OCI-M1 (cell line): ENCODE data around the gene ADH4.
A peak's percentile ranks its signal among the peaks of the same experiment; 100 is the strongest.
"Not testable (repeated sequence)": the region's sequence is repeated elsewhere in the genome, so short reads cannot be mapped to it uniquely, and the experiment has no call there.

Source experiments
- DNase-seq: peaks from one replicate; lab custom pipeline; 2025; lab: John Stamatoyannopoulos, UW

The ADH4 gene

GRCh38 chr4:99144070-99144469, at the start of gene ADH4:
Gene ADH4, minus strand, starts transcription at chr4:99144297. Its CDS starts 75 bp downstream, at chr4:99144222.
- no peak for DNase-seq

DNA sequence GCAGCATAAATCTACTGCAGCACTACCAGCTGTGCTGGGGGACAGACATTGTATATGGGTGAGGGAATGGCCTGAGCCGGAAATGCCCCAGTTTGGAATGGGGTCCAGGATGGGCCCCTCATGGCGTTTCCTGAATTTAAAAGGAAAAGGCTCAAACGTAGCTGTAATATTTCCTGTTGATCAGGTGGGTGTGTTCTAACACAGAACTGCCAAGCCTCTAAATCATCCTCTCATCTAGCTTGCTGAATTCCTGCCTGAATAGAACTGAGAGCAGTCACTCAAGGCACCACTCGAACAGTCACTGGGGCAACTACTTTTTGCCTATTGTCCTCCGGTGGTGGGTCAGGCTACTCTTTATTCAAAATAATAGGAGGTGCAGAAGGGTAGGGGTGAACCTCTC, 46.2 kb upstream of the ADH4 start:
- DNase-seq = no peak

GRCh38 chr4:99189900-99190299, 45.8 kb upstream of the ADH4 start:
- DNase-seq = not testable (repeated sequence)

DNA sequence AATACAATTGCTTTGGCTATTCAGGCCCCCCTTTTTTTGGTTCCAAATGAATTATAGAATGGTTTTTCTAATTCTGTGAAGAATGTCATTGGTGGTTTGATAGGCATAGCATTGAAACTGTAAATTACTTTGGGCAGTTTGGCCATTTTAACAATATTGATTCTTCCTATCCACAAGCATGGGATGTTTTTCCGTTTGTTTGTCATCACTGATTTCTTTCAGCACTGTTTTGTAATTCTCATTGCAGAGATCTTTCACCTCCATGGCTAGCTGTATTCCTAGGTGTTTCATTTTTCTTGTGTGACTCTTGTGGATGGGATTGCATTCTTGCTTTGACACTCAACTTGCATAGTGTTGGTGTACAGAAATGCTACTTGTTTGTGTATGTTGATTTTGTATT, 41.9 kb upstream of the ADH4 start:
- no peak for DNase-seq

- no peak for DNase-seq
These were observed 41.5 kb upstream of the ADH4 start for GRCh38 chr4:99185581-99185980.

DNA sequence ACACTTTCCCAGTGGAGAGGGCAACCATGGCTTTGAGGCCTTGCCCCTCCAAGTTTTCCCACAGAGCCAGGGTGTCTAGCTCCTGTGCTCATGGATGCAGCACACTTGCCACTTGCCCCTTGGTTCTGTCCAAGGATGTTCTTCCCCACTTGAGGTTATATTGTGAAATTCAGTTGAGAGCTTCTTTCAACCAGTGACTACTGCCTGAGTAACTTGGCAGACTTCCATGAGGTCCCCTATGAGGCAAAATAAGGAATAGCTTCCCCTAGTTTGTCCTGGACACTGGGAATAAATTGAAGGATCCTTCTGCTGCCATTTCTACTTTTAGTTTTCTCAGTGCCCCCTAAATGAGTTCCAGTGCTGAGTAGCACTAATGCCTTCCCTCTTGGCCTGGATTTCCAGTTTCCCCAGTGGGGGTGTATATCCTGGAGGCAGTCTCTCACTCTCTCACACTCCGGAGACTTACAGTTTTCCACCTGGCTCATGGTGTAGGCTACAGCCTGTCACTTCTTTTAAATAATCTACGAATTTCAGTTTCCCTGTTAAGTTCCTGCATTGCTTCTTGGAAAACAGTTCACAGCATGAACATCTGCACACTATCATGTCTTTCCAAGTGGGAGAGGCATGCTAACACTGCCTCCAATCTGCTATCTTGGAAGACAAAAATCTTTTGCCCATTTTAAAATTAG, 36.4 kb upstream of the ADH4 start:
- DNase-seq = no peak

DNA sequence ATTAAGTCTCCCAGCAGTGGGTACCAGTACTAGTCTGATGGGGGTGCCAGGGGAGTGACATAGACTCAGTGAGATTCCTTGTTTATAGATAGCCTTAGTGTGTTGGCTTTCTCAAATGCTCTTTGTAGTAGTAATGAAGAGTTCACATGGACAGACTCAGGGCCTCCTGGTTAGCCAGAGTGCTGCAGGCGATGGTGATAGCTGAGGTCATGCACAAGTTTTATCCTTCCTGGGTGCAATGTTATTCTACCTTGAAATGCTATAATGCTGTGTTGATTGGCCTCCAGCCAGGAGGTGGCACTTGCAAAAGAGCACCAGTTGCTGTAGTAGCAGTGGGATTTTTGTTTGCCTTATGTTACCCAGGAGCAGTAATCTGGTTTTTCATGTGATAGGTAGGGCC, 35.5 kb upstream of the ADH4 start:
- DNase-seq = no peak

- DNase-seq = no peak
These were observed 35.1 kb upstream of the ADH4 start for GRCh38 chr4:99179178-99179577.

DNA sequence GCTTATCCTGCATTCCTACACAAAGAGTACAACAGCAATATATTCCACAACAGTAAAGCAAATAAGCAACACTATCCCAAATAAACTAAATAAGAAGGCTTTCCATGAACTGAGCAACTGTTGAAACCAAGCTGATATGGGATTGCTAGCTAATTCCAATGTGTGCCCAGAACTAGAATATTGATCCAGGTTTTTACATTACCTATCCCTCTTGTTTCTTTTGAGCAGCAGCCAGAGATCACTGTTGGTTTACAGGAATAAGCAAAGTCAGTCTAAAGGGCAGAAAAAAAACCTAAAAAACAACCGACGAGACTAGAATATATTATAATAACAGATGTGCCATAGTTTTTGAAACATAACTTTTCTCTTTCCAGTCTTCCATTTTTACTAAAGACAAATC, 22.4 kb upstream of the ADH4 start:
- no peak for DNase-seq

GRCh38 chr4:99165978-99166377, 21.9 kb upstream of the ADH4 start:
- no peak for DNase-seq

GRCh38 chr4:99161373-99162099, 17.4 kb upstream of the ADH4 start:
- DNase-seq = no peak

DNA sequence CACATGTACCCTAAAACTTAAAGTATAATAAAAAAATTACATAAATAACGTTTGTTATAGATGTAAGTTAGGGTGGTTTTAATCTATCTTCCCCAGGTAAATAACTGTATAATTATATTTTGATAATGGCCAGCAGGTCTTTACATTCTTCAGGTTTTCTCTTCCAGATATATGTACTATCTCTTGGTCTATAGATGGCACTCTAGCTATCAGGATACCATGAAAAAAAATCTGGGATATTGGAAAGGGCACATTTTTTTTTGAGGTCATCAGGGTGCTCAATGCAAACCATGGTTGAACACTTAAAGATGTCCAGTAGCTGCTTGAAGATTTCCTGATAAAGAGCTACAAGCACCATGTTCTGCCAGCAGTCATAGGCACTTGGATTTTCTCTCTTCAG, 15.6 kb upstream of the ADH4 start:
- DNase-seq = no peak

DNA sequence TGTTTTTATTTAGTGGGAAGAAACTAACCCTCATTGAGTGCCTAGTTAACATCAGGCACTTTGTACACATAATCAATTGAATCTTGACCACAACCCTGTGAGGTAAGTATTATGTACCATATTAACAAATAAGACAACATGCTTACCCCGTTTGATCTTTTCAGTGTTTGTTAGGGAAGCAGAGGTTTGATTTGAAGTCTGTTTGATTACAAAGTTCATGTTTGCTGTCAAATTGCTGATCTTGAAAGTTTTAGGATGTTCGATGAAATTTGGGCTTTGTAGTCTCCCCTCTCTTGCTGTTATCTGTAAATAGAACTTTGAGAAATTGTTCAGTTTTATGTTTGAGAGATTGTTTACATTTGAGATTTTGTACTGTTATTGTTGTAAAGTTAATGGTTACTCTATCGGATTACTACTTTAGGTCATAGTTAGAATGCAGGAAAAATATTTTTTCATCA, 13.4 kb upstream of the ADH4 start:
- no peak for DNase-seq

DNA sequence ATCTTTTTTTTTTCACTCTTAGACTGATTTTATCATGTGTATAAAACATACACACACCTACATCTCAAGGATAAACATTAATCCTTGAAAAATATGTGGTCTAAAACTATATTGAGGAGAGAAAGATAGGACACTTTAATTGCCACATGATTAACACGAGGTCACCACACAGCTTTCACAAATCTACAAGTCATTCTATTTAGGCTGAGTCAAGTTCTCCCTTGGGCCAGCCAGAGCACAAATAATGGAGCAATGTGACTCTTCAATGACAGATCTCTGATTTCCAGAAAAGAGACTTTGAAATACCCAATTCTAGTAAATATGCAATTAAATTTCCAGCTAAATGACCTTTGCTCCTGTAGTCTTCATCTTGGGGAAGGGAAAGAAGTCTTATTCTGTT, 12.9 kb upstream of the ADH4 start:
- no peak for DNase-seq

DNA sequence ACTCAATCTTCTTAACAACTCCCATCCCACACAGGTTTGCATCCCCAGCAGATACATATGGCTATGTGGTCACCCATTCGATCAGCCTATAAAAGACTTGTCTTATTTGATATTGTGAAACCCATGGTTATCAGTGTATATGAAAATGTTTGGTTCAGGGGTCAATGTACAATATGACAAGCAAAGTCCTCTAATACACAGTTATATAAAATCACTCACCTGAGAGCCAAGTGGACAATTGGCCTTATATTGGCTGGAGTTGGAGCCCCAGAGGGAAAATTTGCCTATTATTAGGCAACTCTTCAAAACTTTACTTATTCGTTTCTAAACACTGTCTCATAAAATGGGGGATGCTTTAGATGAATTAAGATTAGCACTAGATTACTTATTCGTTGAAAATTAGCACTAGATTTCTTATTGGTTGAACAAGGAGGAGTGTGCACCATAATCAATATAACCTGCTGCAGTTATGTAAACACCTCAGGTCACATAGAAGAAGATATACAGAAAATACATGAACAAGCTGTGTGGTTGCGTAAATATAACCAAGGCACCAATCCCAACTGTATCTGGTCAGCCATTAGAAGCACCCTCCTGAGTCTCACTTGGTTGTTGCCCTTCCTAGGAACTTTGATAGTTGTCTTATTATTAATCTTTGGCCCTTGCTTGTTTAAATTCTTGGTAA, 10.7 kb upstream of the ADH4 start:
- DNase-seq = no peak

DNA sequence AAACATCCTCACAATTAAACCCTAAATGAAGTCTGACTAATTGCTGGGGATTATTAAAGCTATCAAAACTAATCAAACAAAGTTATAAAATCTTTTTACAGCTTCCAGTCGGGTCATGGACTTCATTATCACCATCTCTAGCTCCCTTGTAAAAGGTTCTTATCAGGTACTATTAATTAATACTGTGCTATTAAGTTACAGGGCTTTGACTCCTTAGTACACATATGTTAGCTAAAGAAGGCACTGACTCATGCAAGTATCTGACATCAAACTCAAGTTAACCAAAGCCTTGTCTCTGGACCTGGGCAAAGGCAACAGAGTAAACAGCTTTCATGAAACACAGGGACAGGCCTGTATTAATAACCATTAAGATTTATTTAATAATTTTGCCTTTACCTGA, 7.9 kb upstream of the ADH4 start:
- no peak for DNase-seq

DNA sequence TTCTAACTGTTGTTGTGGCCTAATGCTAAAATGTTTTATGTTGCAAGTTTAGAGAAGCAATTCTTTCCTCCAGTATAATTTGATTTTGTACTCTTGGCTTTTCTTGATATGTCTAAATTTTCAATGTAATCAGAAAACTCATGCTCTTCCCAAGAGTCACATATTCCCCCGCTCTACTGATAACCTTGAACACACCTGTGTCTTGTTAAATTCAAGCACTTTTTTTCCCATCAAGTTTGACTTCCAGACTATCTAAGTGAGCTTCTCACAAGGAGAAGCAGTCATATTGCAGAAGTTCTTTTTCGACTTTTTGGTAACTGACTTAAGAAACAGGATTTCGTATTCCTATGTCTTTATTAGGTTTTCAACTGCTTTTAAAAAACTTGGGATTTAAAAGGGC, 7.4 kb upstream of the ADH4 start:
- no peak for DNase-seq

DNA sequence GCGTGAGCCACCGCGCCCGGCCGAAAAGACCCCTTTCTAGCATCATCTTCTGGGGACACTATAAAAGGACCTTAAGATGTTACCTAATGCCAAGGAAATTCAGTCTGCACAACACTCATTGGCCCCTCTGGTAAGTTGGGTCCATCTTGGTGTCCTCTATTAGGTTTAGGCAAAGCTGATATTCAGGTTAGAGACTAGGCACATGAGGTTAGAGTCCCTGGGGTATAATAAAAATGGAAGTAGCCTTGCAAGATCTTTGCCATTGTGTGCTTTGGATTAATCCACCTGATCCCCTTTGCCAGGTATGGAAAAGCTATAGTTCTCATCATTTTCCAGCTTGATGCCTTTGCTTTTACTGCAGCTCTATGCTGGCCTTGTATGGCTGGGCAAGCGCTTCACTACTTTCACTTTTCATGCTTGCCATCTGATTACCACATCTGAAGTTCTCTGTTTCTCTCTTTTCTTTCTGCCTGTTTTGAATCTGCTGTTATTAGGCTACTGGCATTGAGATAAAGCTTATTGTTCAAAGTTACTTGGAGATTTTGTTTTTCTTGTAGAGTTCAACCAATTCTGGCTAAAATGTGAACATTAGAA, 5.4 kb upstream of the ADH4 start:
- peak; percentile 26 for DNase-seq

DNA sequence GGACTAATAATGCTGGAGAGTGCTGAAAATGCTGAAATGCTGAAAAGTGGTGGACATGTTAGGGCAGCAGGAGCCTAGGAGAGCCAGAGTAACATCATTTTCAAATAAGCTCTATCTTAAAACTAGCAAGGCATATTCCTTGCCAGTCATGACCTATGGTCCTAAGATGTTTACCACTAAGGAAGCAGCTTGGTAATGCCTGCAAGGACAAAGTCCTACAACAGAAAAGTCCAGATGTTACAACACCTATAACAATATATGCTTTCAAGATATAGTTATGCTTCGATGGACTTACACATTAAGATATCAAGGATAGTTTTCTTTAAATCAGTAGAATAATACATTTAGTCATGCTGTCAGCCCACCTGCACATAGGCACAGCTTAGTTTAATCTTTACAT, 4.5 kb upstream of the ADH4 start:
- no peak for DNase-seq

DNA sequence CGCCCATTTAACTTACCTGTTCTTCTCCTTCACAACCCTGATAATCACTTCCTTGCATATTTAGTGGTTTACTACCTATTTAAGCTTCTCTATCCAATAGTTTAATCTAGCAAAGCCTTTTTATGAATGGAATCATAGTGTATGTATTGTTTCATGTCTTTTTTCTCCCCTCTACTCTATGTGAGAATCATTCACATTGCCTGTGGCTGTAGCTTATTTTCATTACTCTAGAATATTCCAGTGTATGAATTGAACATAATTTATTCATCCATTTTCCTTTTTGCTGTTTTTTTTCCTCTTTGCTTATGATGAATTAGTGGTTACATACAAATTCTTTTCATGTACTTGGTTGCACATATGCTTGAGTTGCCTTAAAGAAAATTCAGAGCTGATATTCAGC, 490 bp upstream of the ADH4 start:
- DNase-seq = no peak

DNA sequence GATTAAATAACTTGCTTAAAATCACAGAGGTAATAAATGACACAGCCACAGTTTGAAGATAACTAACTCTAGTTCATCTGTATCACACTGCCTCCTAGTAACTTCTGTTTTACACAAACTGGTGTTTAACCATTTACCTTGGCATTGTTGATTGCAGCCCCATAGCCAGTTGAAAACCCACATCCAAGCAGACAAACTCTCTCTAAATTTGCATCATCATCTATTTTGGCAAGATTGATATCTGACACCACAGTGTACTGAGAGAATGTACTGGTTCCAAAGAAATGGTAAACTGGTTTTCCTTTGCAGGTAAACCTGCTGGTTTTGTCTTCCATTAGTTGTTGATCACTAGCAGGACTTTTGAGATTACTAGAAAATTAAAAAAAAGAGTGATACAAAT, 7.8 kb downstream of the ADH4 start:
- no peak for DNase-seq

DNA sequence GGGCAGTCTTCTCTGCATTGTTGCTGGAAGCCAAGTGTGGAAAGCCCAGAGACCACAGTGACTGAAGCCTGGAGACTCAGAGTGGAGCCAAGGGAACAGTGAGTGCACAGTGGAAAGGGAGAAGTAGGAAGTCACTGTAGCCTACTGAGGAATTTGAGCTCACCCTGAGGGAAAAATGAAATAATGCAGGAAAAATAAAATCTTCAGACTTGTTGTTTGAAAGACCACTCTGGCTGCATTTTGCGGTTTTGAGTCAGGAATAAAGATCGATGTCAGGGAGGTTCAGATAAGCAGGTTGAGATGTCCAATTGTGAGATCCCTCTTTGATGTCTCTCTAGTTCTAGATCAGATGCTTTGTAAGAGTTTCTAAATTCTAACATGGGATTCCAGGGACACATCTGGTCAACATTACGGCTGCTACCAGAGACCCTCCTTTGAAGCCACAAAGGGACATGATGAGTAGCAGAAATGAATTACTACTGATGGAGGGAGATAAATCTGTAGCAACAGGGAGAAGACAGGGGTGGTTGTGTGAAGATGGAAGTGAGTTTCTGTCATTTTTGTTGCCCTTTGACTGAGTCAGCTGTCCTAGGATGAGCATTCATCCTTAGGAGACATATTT, 8.4 kb downstream of the ADH4 start:
- DNase-seq = no peak
